Measurements from ENCODE around the gene CTRB1.
"Not testable (repeated sequence)": the region's sequence is repeated elsewhere in the genome, so short reads cannot be mapped to it uniquely, and the experiment has no call there.

CTRB1 gene

GRCh38 chr16:75204905-75205304 lies 13.9 kb upstream of the CTRB1 start:
- DNase-seq = not testable (repeated sequence)

GRCh38 chr16:75205438-75205837 lies 13.3 kb upstream of the CTRB1 start:
- DNase-seq = not testable (repeated sequence)

GRCh38 chr16:75205961-75206748 lies 12.6 kb upstream of the CTRB1 start:
- not testable (repeated sequence) for DNase-seq

- DNase-seq = no peak
These were observed 11.9 kb upstream of the CTRB1 start, which contains the start of gene CTRB2 for GRCh38 chr16:75206749-75207451. Gene CTRB2 (minus strand): TSS chr16:75207161. CDS start chr16:75207141, 20 bp downstream.

- DNase-seq = no peak
These were observed 11.0 kb upstream of the CTRB1 start for GRCh38 chr16:75207831-75208230.

- DNase-seq = no peak
These were observed 10.5 kb upstream of the CTRB1 start for GRCh38 chr16:75208242-75208825.

GRCh38 chr16:75208861-75209505 lies 9.8 kb upstream of the CTRB1 start:
- DNase-seq = no peak

- DNase-seq = not testable (repeated sequence)
These were observed 9.3 kb upstream of the CTRB1 start for GRCh38 chr16:75209514-75209913.

- DNase-seq = no peak
These were observed 8.8 kb upstream of the CTRB1 start for GRCh38 chr16:75209944-75210343.

GRCh38 chr16:75211286-75211685 lies 7.5 kb upstream of the CTRB1 start:
- DNase-seq = not testable (repeated sequence)

- no peak for DNase-seq
These were observed 2.7 kb upstream of the CTRB1 start for GRCh38 chr16:75216127-75216526.

- no peak for DNase-seq
These were observed 2.2 kb upstream of the CTRB1 start for GRCh38 chr16:75216576-75216975.

- DNase-seq = no peak
These were observed 1.4 kb upstream of the CTRB1 start for GRCh38 chr16:75217389-75217851.

- no peak for DNase-seq
These were observed 300 bp downstream of the CTRB1 start for GRCh38 chr16:75219088-75219487.

GRCh38 chr16:75219838-75220237 lies 1.1 kb downstream of the CTRB1 start:
- no peak for DNase-seq

GRCh38 chr16:75222271-75222783 lies 3.5 kb downstream of the CTRB1 start:
- no peak for DNase-seq

- not testable (repeated sequence) for DNase-seq
These were observed 4.3 kb downstream of the CTRB1 start for GRCh38 chr16:75223129-75223528.

- no peak for DNase-seq
These were observed 5.7 kb downstream of the CTRB1 start for GRCh38 chr16:75224306-75225082.

- DNase-seq = no peak
These were observed 6.3 kb downstream of the CTRB1 start for GRCh38 chr16:75225092-75225491.

- no peak for DNase-seq
These were observed 7.1 kb downstream of the CTRB1 start for GRCh38 chr16:75225678-75226515.

All from fibroblast of skin of right quadriceps (primary cell).